ENCODE measurements around the gene BLACAT1. TPM values are rescaled to one million over a fixed set of nuclear protein-coding genes. Genes with fewer than 3 reads are reported as not detected.

Gene BLACAT1
- total RNA-seq, 1 donor from 2014 or later: 1.1 TPM

DNA sequence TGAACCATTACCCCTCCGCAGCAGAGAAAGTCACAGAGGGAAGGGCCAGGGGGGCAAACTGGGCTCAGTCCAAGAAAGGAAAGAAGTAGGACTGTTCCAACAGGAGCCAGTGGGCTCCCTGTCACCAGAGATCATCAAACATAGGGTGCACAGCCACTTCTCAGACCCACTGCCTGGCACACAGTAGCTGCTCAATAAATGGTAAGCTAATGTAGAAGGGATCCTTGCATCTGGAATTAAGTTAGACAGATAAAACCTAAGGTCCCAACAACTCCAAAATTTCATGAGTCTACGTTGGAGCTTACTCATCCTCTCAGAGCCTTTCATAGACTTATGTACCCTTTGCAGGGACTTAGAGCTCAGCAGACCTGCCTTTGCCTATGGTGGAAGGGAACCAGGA, 3.5 kb downstream of the BLACAT1 start:
- no peak for DNase-seq
- TF ChIP-seq, protein P1, sequence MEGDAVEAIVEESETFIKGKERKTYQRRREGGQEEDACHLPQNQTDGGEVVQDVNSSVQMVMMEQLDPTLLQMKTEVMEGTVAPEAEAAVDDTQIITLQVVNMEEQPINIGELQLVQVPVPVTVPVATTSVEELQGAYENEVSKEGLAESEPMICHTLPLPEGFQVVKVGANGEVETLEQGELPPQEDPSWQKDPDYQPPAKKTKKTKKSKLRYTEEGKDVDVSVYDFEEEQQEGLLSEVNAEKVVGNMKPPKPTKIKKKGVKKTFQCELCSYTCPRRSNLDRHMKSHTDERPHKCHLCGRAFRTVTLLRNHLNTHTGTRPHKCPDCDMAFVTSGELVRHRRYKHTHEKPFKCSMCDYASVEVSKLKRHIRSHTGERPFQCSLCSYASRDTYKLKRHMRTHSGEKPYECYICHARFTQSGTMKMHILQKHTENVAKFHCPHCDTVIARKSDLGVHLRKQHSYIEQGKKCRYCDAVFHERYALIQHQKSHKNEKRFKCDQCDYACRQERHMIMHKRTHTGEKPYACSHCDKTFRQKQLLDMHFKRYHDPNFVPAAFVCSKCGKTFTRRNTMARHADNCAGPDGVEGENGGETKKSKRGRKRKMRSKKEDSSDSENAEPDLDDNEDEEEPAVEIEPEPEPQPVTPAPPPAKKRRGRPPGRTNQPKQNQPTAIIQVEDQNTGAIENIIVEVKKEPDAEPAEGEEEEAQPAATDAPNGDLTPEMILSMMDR (IDR thresholded peaks at IDR 0.05; ENCODE audit: partially characterized antibody, unreplicated experiment): no peak
- Mint-ChIP-seq H3K27me3 (ENCODE audit: unreplicated experiment) (peaks cover 9% of the 10 kb centered on the region), H3K27ac (ENCODE audit: unreplicated experiment) (no peak overlapping the region), H3K9me3 (ENCODE audit: unreplicated experiment) (peaks cover 8% of the 10 kb centered on the region), H3K4me1 (ENCODE audit: low read depth, unreplicated experiment) (peaks cover 5% of the 10 kb centered on the region), H3K36me3 (ENCODE audit: unreplicated experiment) (no peaks in the 10 kb centered on the region), H3K4me3 (ENCODE audit: unreplicated experiment) (no peak overlapping the region)

DNA sequence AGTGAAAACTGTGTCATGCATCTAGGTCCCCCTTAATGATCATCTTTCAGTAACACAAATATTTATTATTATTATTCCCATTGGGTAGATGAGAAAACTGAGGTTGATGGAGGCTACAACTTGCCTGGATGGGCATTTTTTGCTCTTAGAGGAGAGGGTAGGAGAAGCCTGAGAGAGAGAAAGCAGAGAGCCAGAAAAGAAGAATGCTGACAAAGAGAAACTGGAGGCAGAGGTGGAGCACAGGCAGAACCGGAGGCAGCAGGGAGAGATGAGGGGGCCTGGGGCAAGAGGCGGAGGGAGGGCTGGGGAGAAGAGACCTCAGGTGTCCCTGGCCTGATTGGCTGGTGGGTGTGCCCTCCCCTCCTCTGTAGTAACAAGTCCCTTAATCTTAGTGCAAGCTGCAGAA, 4.1 kb downstream of the BLACAT1 start:
- H3K27me3 Mint-ChIP-seq (ENCODE audit: unreplicated experiment): peaks cover 9% of the 10 kb centered on the region
- H3K36me3 Mint-ChIP-seq (ENCODE audit: unreplicated experiment): no peaks in the 10 kb centered on the region
- TF ChIP-seq, protein P1 (IDR thresholded peaks at IDR 0.05; ENCODE audit: partially characterized antibody, unreplicated experiment): no peak
- H3K4me3 Mint-ChIP-seq (ENCODE audit: unreplicated experiment): peak overlapping the region; percentile 10
- peaks cover 10% of the 10 kb centered on the region for H3K9me3 Mint-ChIP-seq (ENCODE audit: unreplicated experiment)
- no peak overlapping the region for H3K27ac Mint-ChIP-seq (ENCODE audit: unreplicated experiment)
- DNase-seq: no peak
- H3K4me1 Mint-ChIP-seq (ENCODE audit: low read depth, unreplicated experiment): peaks cover 7% of the 10 kb centered on the region

DNA sequence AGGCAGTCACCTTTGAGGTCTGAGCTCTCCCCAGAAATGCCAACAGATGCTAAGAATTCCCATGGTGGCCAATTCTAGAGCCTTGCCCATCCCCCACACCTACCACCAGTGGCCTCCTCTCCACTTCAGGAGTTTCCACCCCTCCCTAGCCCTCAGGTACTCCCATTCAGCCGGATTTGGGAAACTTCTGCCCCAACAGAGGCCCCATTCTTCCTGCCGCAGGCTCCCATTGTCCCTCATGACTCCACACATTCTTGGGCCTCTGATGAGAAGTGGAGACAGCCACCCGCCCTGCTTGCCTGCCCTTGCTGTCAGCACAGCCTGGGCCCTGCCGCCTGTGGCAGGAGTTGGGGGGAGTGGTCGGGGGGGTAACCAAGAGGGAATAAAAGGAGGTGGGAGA, 4.6 kb downstream of the BLACAT1 start:
- Mint-ChIP-seq H3K27ac (ENCODE audit: unreplicated experiment) (no peak overlapping the region), H3K4me3 (ENCODE audit: unreplicated experiment) (no peak overlapping the region), H3K4me1 (ENCODE audit: low read depth, unreplicated experiment) (peaks cover 7% of the 10 kb centered on the region), H3K36me3 (ENCODE audit: unreplicated experiment) (no peaks in the 10 kb centered on the region), H3K27me3 (ENCODE audit: unreplicated experiment) (peaks cover 9% of the 10 kb centered on the region), H3K9me3 (ENCODE audit: unreplicated experiment) (peaks cover 10% of the 10 kb centered on the region)
- TF ChIP-seq, protein P1 (IDR thresholded peaks at IDR 0.05; ENCODE audit: partially characterized antibody, unreplicated experiment): no peak
- DNase-seq: no peak

DNA sequence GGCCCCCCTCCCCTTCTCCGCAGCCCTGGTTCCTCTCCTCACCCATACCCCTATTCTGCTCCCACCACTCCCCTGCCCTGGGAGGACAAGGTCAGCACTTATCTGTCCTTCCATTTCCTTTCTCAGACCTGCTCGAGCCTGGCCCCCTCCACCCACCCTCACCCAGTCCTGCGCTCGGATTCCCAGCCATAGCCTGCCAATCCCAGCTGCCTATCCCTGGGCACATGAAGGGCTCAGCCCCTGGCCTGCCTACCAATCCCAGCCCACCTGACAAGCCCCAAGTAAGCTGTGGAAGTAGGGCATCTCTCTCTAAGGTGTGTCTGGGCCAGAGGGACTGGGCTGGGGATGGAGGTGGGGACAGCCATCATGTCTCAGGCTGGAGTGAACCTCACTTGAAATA, 5.4 kb downstream of the BLACAT1 start:
- Mint-ChIP-seq H3K36me3 (ENCODE audit: unreplicated experiment) (no peaks in the 10 kb centered on the region), H3K4me1 (ENCODE audit: low read depth, unreplicated experiment) (peaks cover 5% of the 10 kb centered on the region), H3K4me3 (ENCODE audit: unreplicated experiment) (no peak overlapping the region), H3K27ac (ENCODE audit: unreplicated experiment) (no peak overlapping the region), H3K27me3 (ENCODE audit: unreplicated experiment) (peaks cover 11% of the 10 kb centered on the region), H3K9me3 (ENCODE audit: unreplicated experiment) (peaks cover 10% of the 10 kb centered on the region)
- no peak for DNase-seq
- TF ChIP-seq, protein P1 (IDR thresholded peaks at IDR 0.05; ENCODE audit: partially characterized antibody, unreplicated experiment): no peak

DNA sequence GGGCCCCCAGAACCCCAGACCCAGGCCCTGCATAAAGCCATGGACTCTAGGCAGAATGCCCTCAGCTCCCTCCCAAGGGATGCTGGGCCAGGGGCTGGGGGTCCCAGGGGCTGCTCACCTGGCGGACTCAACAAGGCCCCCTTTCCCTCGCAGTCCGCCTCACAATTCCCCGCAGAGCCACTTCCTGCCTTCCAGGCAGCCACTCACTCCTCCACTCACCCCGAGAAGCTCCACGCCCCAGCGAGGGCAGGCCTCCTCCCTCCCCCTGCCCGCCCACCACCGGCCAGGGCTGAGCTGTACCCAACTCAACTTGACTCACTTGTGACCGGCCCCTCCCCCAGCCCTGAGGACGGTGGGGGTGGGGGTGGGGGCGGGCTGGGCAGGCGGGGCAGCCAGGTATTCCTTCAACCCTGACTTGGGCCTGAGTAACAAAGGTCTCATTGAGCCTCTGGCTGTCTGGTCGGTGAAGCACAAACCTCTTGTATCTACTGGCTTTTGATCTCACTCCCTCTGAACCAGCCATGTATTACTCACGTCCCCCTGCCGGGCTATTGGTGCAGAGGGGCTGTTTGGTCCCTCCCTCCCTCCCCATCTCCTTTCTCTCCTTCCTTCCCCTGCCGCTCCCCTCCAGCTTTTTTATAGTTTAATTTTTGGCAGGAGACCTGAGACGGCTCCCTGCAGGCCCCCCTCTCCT, 5.9 kb downstream of the BLACAT1 start:
- H3K9me3 Mint-ChIP-seq (ENCODE audit: unreplicated experiment): peaks cover 10% of the 10 kb centered on the region
- TF ChIP-seq, protein P1 (IDR thresholded peaks at IDR 0.05; ENCODE audit: partially characterized antibody, unreplicated experiment): no peak
- no peak overlapping the region for H3K4me3 Mint-ChIP-seq (ENCODE audit: unreplicated experiment)
- H3K27me3 Mint-ChIP-seq (ENCODE audit: unreplicated experiment): peaks cover 11% of the 10 kb centered on the region
- H3K4me1 Mint-ChIP-seq (ENCODE audit: low read depth, unreplicated experiment): peaks cover 7% of the 10 kb centered on the region
- DNase-seq: no peak
- H3K27ac Mint-ChIP-seq (ENCODE audit: unreplicated experiment): no peak overlapping the region
- H3K36me3 Mint-ChIP-seq (ENCODE audit: unreplicated experiment): no peaks in the 10 kb centered on the region

All from glutamatergic neuron (in vitro differentiated cells).